Measurements from ENCODE around the gene IRAG1. TPM values are rescaled to one million over a fixed set of nuclear protein-coding genes. Genes with fewer than 3 reads are reported as not detected.

IRAG1 gene
- total and polyA plus RNA-seq, 2 of the 13 experiments (the other 11 are each of a cell fraction or from before 2014, with no cell fraction given): 0.13 to 0.20 TPM

DNA sequence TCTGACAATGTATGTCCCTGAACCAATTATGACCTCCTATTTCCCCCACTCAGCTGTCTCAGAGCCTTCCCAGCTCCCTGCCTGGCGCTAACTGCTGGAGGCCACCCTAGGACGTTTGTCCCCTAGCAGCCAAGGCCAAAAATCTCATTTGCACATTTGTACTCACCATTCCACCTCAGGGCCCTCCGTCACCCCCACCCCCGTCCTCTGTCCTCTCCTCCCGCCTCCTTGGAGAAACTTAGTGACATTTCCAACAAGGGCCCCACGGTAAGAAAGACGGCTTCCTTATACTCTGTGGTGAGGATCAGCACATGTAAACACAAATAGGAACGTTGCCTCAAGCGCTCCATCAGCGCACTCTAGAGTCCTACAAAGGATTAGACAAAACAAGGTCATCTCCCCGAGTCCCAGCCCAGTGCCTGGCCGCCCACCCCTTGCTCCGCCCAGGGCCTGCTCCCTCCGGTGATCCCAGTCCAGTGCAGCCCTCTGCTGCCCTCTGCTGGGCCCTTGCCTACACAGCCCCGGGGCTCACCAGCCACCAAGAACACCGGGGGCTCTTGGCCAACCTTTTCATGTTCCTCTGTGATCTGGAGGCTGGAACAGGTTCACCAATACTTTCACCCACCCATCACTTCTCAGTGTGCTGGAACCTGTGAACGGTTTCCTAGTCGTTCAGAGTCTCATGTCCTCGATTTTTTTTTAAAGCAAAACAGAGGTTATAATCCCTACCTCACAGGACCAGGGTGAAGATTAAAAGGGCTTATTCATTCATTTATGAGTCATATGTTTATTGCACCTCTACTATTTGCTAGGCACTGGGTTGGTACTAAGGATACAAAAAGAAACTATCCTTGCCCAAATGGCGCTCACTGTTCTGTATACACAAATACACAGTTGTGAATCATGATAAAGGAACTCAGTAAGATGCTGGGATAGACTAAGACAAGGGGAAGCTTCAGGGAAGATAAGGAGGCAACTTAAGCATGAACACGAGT is 42.2 kb upstream of the IRAG1 start (continued):
- no peak for TF ChIP-seq ZFP41 (CRISPR knock-in tag; IDR thresholded peaks at IDR 0.05; ENCODE audit: borderline replicate concordance)
- TF ChIP-seq SNAPC2 (CRISPR knock-in tag; IDR thresholded peaks at IDR 0.05): no peak
- TF ChIP-seq SP2 (CRISPR knock-in tag; IDR thresholded peaks at IDR 0.05): no peak
- TF ChIP-seq TEAD2 (CRISPR knock-in tag; IDR thresholded peaks at IDR 0.05): no peak
- TF ChIP-seq, protein P1, sequence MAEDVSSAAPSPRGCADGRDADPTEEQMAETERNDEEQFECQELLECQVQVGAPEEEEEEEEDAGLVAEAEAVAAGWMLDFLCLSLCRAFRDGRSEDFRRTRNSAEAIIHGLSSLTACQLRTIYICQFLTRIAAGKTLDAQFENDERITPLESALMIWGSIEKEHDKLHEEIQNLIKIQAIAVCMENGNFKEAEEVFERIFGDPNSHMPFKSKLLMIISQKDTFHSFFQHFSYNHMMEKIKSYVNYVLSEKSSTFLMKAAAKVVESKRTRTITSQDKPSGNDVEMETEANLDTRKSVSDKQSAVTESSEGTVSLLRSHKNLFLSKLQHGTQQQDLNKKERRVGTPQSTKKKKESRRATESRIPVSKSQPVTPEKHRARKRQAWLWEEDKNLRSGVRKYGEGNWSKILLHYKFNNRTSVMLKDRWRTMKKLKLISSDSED (CRISPR knock-in tag; IDR thresholded peaks at IDR 0.05): no peak
- no peak for TF ChIP-seq SCMH1 (CRISPR knock-in tag; IDR thresholded peaks at IDR 0.05; ENCODE audit: borderline replicate concordance)
- TF ChIP-seq, protein P2, sequence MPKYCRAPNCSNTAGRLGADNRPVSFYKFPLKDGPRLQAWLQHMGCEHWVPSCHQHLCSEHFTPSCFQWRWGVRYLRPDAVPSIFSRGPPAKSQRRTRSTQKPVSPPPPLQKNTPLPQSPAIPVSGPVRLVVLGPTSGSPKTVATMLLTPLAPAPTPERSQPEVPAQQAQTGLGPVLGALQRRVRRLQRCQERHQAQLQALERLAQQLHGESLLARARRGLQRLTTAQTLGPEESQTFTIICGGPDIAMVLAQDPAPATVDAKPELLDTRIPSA (CRISPR knock-in tag; IDR thresholded peaks at IDR 0.05; ENCODE audit: borderline replicate concordance): no peak
- no peak for TF ChIP-seq ZKSCAN1 (IDR thresholded peaks at IDR 0.05; ENCODE audit: low read length)
- TF ChIP-seq ZNF780A (CRISPR knock-in tag; IDR thresholded peaks at IDR 0.05): no peak
- no peak for TF ChIP-seq TCF7 (IDR thresholded peaks at IDR 0.05; ENCODE audit: low read depth)
- no peak for TF ChIP-seq ZNF44 (CRISPR knock-in tag; IDR thresholded peaks at IDR 0.05)
- no peak for TF ChIP-seq ZNF446 (CRISPR knock-in tag; IDR thresholded peaks at IDR 0.05)
- no peak for TF ChIP-seq FOXK2 (IDR thresholded peaks at IDR 0.05)
- TF ChIP-seq, protein P3, sequence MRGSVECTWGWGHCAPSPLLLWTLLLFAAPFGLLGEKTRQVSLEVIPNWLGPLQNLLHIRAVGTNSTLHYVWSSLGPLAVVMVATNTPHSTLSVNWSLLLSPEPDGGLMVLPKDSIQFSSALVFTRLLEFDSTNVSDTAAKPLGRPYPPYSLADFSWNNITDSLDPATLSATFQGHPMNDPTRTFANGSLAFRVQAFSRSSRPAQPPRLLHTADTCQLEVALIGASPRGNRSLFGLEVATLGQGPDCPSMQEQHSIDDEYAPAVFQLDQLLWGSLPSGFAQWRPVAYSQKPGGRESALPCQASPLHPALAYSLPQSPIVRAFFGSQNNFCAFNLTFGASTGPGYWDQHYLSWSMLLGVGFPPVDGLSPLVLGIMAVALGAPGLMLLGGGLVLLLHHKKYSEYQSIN (CRISPR knock-in tag; IDR thresholded peaks at IDR 0.05; ENCODE audit: borderline replicate concordance): no peak
- TF ChIP-seq SETDB1 (CRISPR knock-in tag; IDR thresholded peaks at IDR 0.05; ENCODE audit: borderline replicate concordance): no peak
- no peak for TF ChIP-seq HES4 (CRISPR knock-in tag; IDR thresholded peaks at IDR 0.05; ENCODE audit: borderline replicate concordance)
- no peak for TF ChIP-seq SIN3B (IDR thresholded peaks at IDR 0.05; ENCODE audit: low read length)
- TF ChIP-seq HMG20B (CRISPR knock-in tag; conservative IDR thresholded peaks at IDR 0.05): no peak
- TF ChIP-seq, protein P4, sequence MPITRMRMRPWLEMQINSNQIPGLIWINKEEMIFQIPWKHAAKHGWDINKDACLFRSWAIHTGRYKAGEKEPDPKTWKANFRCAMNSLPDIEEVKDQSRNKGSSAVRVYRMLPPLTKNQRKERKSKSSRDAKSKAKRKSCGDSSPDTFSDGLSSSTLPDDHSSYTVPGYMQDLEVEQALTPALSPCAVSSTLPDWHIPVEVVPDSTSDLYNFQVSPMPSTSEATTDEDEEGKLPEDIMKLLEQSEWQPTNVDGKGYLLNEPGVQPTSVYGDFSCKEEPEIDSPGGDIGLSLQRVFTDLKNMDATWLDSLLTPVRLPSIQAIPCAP (CRISPR knock-in tag; IDR thresholded peaks at IDR 0.05; ENCODE audit: low read depth): no peak
- no peak for TF ChIP-seq ZNF274 (CRISPR knock-in tag; IDR thresholded peaks at IDR 0.05)
- no peak; the same call in 1 of the 2 replicates for TF ChIP-seq GATAD1 (CRISPR knock-in tag; IDR thresholded peaks at IDR 0.05)
- TF ChIP-seq, protein P5, sequence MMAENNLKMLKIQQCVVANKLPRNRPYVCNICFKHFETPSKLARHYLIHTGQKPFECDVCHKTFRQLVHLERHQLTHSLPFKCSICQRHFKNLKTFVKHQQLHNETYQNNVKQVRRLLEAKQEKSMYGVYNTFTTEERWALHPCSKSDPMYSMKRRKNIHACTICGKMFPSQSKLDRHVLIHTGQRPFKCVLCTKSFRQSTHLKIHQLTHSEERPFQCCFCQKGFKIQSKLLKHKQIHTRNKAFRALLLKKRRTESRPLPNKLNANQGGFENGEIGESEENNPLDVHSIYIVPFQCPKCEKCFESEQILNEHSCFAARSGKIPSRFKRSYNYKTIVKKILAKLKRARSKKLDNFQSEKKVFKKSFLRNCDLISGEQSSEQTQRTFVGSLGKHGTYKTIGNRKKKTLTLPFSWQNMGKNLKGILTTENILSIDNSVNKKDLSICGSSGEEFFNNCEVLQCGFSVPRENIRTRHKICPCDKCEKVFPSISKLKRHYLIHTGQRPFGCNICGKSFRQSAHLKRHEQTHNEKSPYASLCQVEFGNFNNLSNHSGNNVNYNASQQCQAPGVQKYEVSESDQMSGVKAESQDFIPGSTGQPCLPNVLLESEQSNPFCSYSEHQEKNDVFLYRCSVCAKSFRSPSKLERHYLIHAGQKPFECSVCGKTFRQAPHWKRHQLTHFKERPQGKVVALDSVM (CRISPR knock-in tag; IDR thresholded peaks at IDR 0.05): no peak
- no peak for TF ChIP-seq FLYWCH1 (CRISPR knock-in tag; IDR thresholded peaks at IDR 0.05)
- no peak for TF ChIP-seq ZFAT (CRISPR knock-in tag; conservative IDR thresholded peaks at IDR 0.05)
- no peak for TF ChIP-seq RBFOX2 (IDR thresholded peaks at IDR 0.05; ENCODE audit: low read depth, low read length)
- no peak for TF ChIP-seq PHF20 (CRISPR knock-in tag; IDR thresholded peaks at IDR 0.05)
